GM12878 (cell line): ENCODE data around the gene FUT3. TPM values are rescaled to one million over a fixed set of nuclear protein-coding genes. Genes with fewer than 3 reads are reported as not detected.

Experiments
- ATAC-seq: fragments of 200-7000 bp; cut with Tn5 transposase; 3 replicates; pipeline ENCODE4 v1.9.1; 2020; ENCODE audit warnings: mild to moderate bottlenecking, moderate library complexity
- BruUV-seq: library from RNA; stranded (reverse); fragments of 400-500 nt; replicated peaks from 2 replicates; lab custom pipeline; 2021; lab: Mats Ljungman, UMichigan
- CTCF ChIA-PET: fragments of 300-600 bp; sonication (Branson Sonifier 250); formaldehyde crosslinking; extraction: SDS; loops from one replicate; lab custom pipeline; 2021; ENCODE audit warnings: inconsistent platforms; lab: Yijun Ruan, JAX
- POLR2A ChIA-PET: fragments of 350-600 bp; formaldehyde crosslinking; extraction: SDS; loops from one replicate; lab custom pipeline; 2021; ENCODE audit warnings: inconsistent platforms; lab: Charles Lee
- RAD21 ChIA-PET: fragments of 300-600 bp; sonication (Branson Sonifier 250); formaldehyde crosslinking; loops from one replicate; lab custom pipeline; 2023; ENCODE audit warnings: antibody characterized with exemption; ENCODE audit not compliant: unreplicated experiment; lab: Charles Lee
- SMC1A ChIA-PET: fragments of 300-600 bp; sonication (Branson Sonifier 250); formaldehyde crosslinking; loops from one replicate; lab custom pipeline; 2023; ENCODE audit not compliant: unreplicated experiment, uncharacterized antibody; lab: Charles Lee
- DNase-seq: peaks from one replicate; pipeline ENCODE4 v3.0.0-alpha.2; 2011; ENCODE audit warnings: low read depth, low spot score
- FAIRE-seq: peaks from 3 replicates; lab custom pipeline; 2011; peaks lifted over from hg19 to GRCh38; lab: Jason Lieb, UNC
- H2AFZ ChIP-seq: 2 replicates; pipeline ENCODE4 v1.6.0; 2011; ENCODE audit warnings: low read depth, low read length, control low read depth; ENCODE audit not compliant: control insufficient read depth
- H3K27ac ChIP-seq: 2 replicates; pipeline ENCODE4 v1.5.1; 2011; ENCODE audit warnings: control low read depth; ENCODE audit not compliant: control insufficient read depth, insufficient read depth
- H3K27me3 ChIP-seq, 2 experiments: replicated peaks in 1 of 2; 2 replicates each; pipeline versions ENCODE4 v1.6.0 to v1.6.1; 2011; ENCODE audit warnings: low read length in 1 of 2; ENCODE audit not compliant: control insufficient read depth in 2 of 2, insufficient read depth in 2 of 2
- H3K36me3 ChIP-seq, 2 experiments: 2 replicates each; pipeline ENCODE4 v1.5.1; 2011; ENCODE audit warnings: low read length in 1 of 2; ENCODE audit not compliant: control insufficient read depth in 2 of 2, insufficient read depth in 2 of 2
- H3K4me1 ChIP-seq: 2 replicates; pipeline ENCODE4 v1.6.1; 2011; ENCODE audit warnings: mild to moderate bottlenecking, low read length, moderate library complexity, mixed read lengths; ENCODE audit not compliant: control insufficient read depth, insufficient read depth
- H3K4me2 ChIP-seq: 2 replicates; pipeline ENCODE4 v1.6.0; 2011; ENCODE audit warnings: control low read depth; ENCODE audit not compliant: control insufficient read depth, insufficient read depth
- H3K4me3 ChIP-seq: fragments of 200-600 bp; sonication (generic); 2 replicates; pipeline ENCODE4 v1.5.1; 2016
- H3K79me2 ChIP-seq: 2 replicates; pipeline ENCODE4 v1.6.0; 2011; ENCODE audit warnings: low read length; ENCODE audit not compliant: control insufficient read depth, insufficient read depth
- H3K9ac ChIP-seq: 2 replicates; pipeline ENCODE4 v1.8.0; 2011; ENCODE audit warnings: low read length, control low read depth, mixed read lengths; ENCODE audit not compliant: control insufficient read depth, insufficient read depth
- H3K9me3 ChIP-seq: replicated peaks from 3 replicates; pipeline ENCODE4 v1.5.1; 2011; ENCODE audit warnings: mild to moderate bottlenecking, low read length; ENCODE audit not compliant: control insufficient read depth, insufficient read depth
- H4K20me1 ChIP-seq: 2 replicates; pipeline ENCODE4 v1.6.0; 2011; ENCODE audit not compliant: control insufficient read depth, insufficient read depth
- BRCA1 ChIP-seq: IDR thresholded peaks from 2 replicates; pipeline ENCODE4 v1.6.1; 2011; ENCODE audit warnings: low read depth, low read length, improper control_type of control experiment
- CBX5 ChIP-seq: sonication (generic); IDR thresholded peaks from 2 replicates; pipeline ENCODE4 v1.6.1; 2016; ENCODE audit warnings: low read depth, moderate library complexity, mild to moderate bottlenecking, inconsistent platforms
- ELK1 ChIP-seq: IDR thresholded peaks from 2 replicates; pipeline ENCODE4 v1.6.1; 2012; ENCODE audit warnings: low read depth, low read length, improper control_type of control experiment
- FOS ChIP-seq: IDR thresholded peaks from 3 replicates; pipeline ENCODE4 v1.6.1; 2011; ENCODE audit warnings: borderline replicate concordance; ENCODE audit not compliant: insufficient read length; ENCODE audit errors: extremely low read depth
- NR2F1 ChIP-seq: fragments of 450-650 bp; conservative IDR thresholded peaks from 2 replicates; pipeline ENCODE4 v1.6.1; 2017; ENCODE audit warnings: mild to moderate bottlenecking
- PML ChIP-seq: IDR thresholded peaks from 2 replicates; pipeline ENCODE4 v1.6.1; 2012; ENCODE audit warnings: low read length, inconsistent platforms
- WGBS: methylation state at CpG from one replicate; pipeline ENCODE4 v1.1.6; 2016; ENCODE audit warnings: low lambda C conversion rate; ENCODE audit not compliant: insufficient replicate concordance, insufficient coverage; ENCODE audit errors: missing lambda C conversion rate; 5-methylcytosine and 5-hydroxymethylcytosine counted together
- in situ Hi-C: fragments of 300-500 bp; cut with MboI; formaldehyde crosslinking; loops from 9 replicates; pipeline ENCODE4 v1.14.3; 2018; ENCODE audit warnings: mixed read lengths
- intact Hi-C: fragments of 100-400 bp; cut with micrococcal nuclease; formaldehyde crosslinking; loops from one replicate; pipeline ENCODE4 v1.14.2; 2022; ENCODE audit not compliant: unreplicated experiment
- polyA plus RNA-seq, 11 experiments: library from polyadenylated mRNA; depleted of rRNA in 4 of 11; unstranded in 6 of 11; stranded (reverse) in 5 of 11; fragments of >200 nt; fragmentation: Nextera tagmentation in 4 of 11; fragmentation: Illumina TruSeq in 1 of 11; extraction: Ambion mirVana in 4 of 11; extraction: Trizol in 1 of 11; gene quantifications; 1 replicate in 1 of 11; 2 replicates in 10 of 11; pipeline versions ENCODE4 v1.2.1 to v1.2.3, GENCODE V29; 2011 to 2016; ENCODE audit warnings: inconsistent platforms in 2 of 11, missing spikeins in 2 of 11, low read depth in 1 of 11
- total RNA-seq, 4 experiments: library from RNA; depleted of rRNA in 3 of 4; stranded (reverse); fragments of >200 nt in 3 of 4; fragmentation: Illumina TruSeq in 1 of 4; extraction: Trizol in 1 of 4; gene quantifications; 2 replicates each; pipeline versions ENCODE4 v1.2.1 to v1.2.3, GENCODE V29; 2013 to 2021

FUT3 gene
- total and polyA plus RNA-seq, 10 of the 15 experiments (the other 5 are each of a cell fraction or from before 2014, with no cell fraction given): 0.04 to 0.31 (median 0.07) TPM; not detected in 7

- H3K27me3 ChIP-seq: no peaks in the 10 kb centered on the region; a peak in 2 of 4 replicates
- no peak for FAIRE-seq
- CTCF ChIA-PET: interaction anchor here (0.8 kb wide), 1 partner anchor 102 kb away, joined by 3 read pairs; the partner anchor contains the start of gene NDUFA11
- H3K9ac ChIP-seq: no peak overlapping the region
- POLR2A ChIA-PET: interaction anchor here (0.6 to 0.7 kb wide), 2 partner anchors 83 to 223 kb away, joined by 3 to 4 read pairs; no protein-coding TSS in a partner anchor
- no peak for TF ChIP-seq BRCA1
- WGBS: 46% methylated on average over 29 of the region's 33 CpGs
- no peak overlapping the region for H2AFZ ChIP-seq
- H3K4me3 ChIP-seq: no peak overlapping the region
- ATAC-seq: no peak
- intact Hi-C loops: loop anchor here (10.0 kb wide), 1 partner anchor 223 kb away; no protein-coding TSS in a partner anchor
- SMC1A ChIA-PET: no interaction called here
- H3K9me3 ChIP-seq: no peaks in the 10 kb centered on the region
- no peaks in the 10 kb centered on the region for H3K36me3 ChIP-seq
- no peaks in the 10 kb centered on the region for H3K79me2 ChIP-seq
- in situ Hi-C loops: no loop called here
- H3K27ac ChIP-seq: no peak overlapping the region
- RAD21 ChIA-PET: no interaction called here
- H3K4me1 ChIP-seq: peaks cover 7% of the 10 kb centered on the region
- no peaks in the 10 kb centered on the region for H4K20me1 ChIP-seq
- DNase-seq: no peak
- BruUV-seq: no TSS peak
- no peak overlapping the region for H3K4me2 ChIP-seq
These were observed 49.2 kb downstream of the FUT3 start for GRCh38 chr19:5801796-5802619.

GRCh38 chr19:5800361-5801270 is 50.6 kb downstream of the FUT3 start:
- H3K9ac ChIP-seq: no peak overlapping the region
- peaks cover 7% of the 10 kb centered on the region for H3K4me1 ChIP-seq
- SMC1A ChIA-PET: no interaction called here
- no peak overlapping the region for H3K27ac ChIP-seq
- RAD21 ChIA-PET: no interaction called here
- POLR2A ChIA-PET: interaction anchor here (0.5 kb wide), 1 partner anchor 8 kb away, joined by 4 read pairs; no protein-coding TSS in a partner anchor
- H3K27me3 ChIP-seq: no peaks in the 10 kb centered on the region; a peak in 2 of 4 replicates
- in situ Hi-C loops (no loop called here), intact Hi-C loops (loop anchor here (10.0 kb wide), 1 partner anchor 224 kb away; no protein-coding TSS in a partner anchor)
- TF ChIP-seq NR2F1 (peak; percentile 34; the same call in 1 of the 2 replicates), CBX5 (no peak), FOS (no peak), PML (no peak), ELK1 (no peak)
- no TSS peak for BruUV-seq
- no peak overlapping the region for H2AFZ ChIP-seq
- H3K9me3 ChIP-seq: no peaks in the 10 kb centered on the region
- no peak overlapping the region for H3K4me2 ChIP-seq
- WGBS: 43% methylated on average over 16 of the region's 17 CpGs
- H4K20me1 ChIP-seq: no peaks in the 10 kb centered on the region
- DNase-seq: no peak
- H3K79me2 ChIP-seq: no peaks in the 10 kb centered on the region
- FAIRE-seq: no peak
- H3K4me3 ChIP-seq: no peak overlapping the region
- no peak for ATAC-seq
- no peaks in the 10 kb centered on the region for H3K36me3 ChIP-seq
- CTCF ChIA-PET: interaction anchor here (0.6 to 0.8 kb wide), 2 partner anchors 103 to 329 kb away, joined by 3 read pairs; partner anchors contain the start of gene NDUFA11
